Measurements from ENCODE around the gene KRT86. TPM values are rescaled to one million over a fixed set of nuclear protein-coding genes. Genes with fewer than 3 reads are reported as not detected.

KRT86 gene
- total and polyA plus RNA-seq, 2 donors (not counting 1 experiment from before 2014, with no cell fraction given), result not detected

DNA sequence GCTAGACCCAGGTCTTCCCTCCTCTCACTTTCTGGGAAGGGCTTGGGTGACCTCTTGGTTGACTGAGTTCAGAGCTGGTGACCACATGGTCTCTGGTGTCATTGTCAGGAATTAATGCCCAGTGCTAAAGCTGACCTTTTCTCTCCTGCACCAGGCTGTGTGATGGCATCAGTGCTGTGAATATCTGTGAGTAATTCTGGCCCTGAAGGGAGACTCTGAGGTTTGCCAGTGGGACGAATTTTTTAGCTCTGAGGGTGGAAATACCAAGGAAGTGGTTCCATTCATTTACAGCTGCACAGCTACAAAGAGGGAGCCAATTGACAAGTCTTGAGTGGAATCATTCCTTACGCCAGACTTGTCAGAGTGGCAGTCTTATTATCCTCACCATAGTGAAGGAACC is 6.2 kb upstream of the KRT86 start:
- no peaks in the 10 kb centered on the region for H3K4me1 Mint-ChIP-seq
- intact Hi-C loops (cut with micrococcal nuclease), result no loop called here
- no peak overlapping the region for H3K9ac ChIP-seq (ENCODE audit: low read length)
- H3K27ac ChIP-seq (ENCODE audit: low read length in 2 of 2), result no peak overlapping the region
- no peak overlapping the region for H3K4me3 ChIP-seq (ENCODE audit: control extremely low read depth in 1 of 5, extremely low read depth in 1 of 5, insufficient read depth in 1 of 5, low read depth in 2 of 5, low read length in 4 of 5)
- H3K27me3 ChIP-seq (replicated peaks in 1 of 4; ENCODE audit: control extremely low read depth in 1 of 4, control insufficient read depth in 3 of 4, insufficient read depth in 4 of 4, low read length in 3 of 4), result peaks cover 0 to 6% (median under 1%) of the 10 kb centered on the region in 4 experiments
- ChIA-PET CTCF (interaction anchor here (1.1 kb wide), 1 partner anchor 12 kb away, joined by 3 read pairs; no protein-coding TSS in a partner anchor), POLR2A (no interaction called here)
- H3K9me3 Mint-ChIP-seq (ENCODE audit: insufficient read depth), result no peaks in the 10 kb centered on the region
- DNase-seq (no peak), ATAC-seq (ENCODE audit: low read depth) (no peak)
- no peaks in the 10 kb centered on the region for H4K20me1 ChIP-seq (ENCODE audit: control insufficient read depth, insufficient read depth, low read length, poor library complexity, severe bottlenecking)
- no peak overlapping the region for H3K4me3 Mint-ChIP-seq
- TF ChIP-seq EZH2 (IDR thresholded peaks at IDR 0.05; ENCODE audit: borderline replicate concordance, insufficient read depth, low read depth, low read length, poor library complexity, severe bottlenecking), result no peak
- TF ChIP-seq, protein P1, sequence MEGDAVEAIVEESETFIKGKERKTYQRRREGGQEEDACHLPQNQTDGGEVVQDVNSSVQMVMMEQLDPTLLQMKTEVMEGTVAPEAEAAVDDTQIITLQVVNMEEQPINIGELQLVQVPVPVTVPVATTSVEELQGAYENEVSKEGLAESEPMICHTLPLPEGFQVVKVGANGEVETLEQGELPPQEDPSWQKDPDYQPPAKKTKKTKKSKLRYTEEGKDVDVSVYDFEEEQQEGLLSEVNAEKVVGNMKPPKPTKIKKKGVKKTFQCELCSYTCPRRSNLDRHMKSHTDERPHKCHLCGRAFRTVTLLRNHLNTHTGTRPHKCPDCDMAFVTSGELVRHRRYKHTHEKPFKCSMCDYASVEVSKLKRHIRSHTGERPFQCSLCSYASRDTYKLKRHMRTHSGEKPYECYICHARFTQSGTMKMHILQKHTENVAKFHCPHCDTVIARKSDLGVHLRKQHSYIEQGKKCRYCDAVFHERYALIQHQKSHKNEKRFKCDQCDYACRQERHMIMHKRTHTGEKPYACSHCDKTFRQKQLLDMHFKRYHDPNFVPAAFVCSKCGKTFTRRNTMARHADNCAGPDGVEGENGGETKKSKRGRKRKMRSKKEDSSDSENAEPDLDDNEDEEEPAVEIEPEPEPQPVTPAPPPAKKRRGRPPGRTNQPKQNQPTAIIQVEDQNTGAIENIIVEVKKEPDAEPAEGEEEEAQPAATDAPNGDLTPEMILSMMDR (IDR thresholded peaks at IDR 0.05), result no peak
- H3K4me2 ChIP-seq (replicated peaks; ENCODE audit: low read depth, low read length, poor library complexity, severe bottlenecking), result no peak overlapping the region
- no peak overlapping the region for H3K27ac Mint-ChIP-seq
- WGBS (ENCODE audit: insufficient coverage), result 80% methylated on average over 1 of the region's 2 CpGs
- H3K79me2 ChIP-seq (ENCODE audit: control insufficient read depth, insufficient read depth, low read length), result no peaks in the 10 kb centered on the region
- H3K36me3 ChIP-seq (replicated peaks in 1 of 2; ENCODE audit: control extremely low read depth in 1 of 2, control insufficient read depth in 1 of 2, extremely low read depth in 1 of 2, insufficient read depth in 2 of 2, low read length in 1 of 2), result no peaks in the 10 kb centered on the region
- no peaks in the 10 kb centered on the region for H3K4me1 ChIP-seq (ENCODE audit: control insufficient read depth in 2 of 2, insufficient read depth in 2 of 2, low read length in 2 of 2)
- H2AFZ ChIP-seq (ENCODE audit: insufficient read depth, low read depth, low read length, poor library complexity, severe bottlenecking), result no peak overlapping the region
- peaks cover 17% of the 10 kb centered on the region for H3K27me3 Mint-ChIP-seq
- peaks cover 0 to 9% (median 0%) of the 10 kb centered on the region in 3 donors for H3K9me3 ChIP-seq (ENCODE audit: control extremely low read depth in 1 of 3, control insufficient read depth in 2 of 3, insufficient read depth in 1 of 3, low read length in 2 of 3)

DNA sequence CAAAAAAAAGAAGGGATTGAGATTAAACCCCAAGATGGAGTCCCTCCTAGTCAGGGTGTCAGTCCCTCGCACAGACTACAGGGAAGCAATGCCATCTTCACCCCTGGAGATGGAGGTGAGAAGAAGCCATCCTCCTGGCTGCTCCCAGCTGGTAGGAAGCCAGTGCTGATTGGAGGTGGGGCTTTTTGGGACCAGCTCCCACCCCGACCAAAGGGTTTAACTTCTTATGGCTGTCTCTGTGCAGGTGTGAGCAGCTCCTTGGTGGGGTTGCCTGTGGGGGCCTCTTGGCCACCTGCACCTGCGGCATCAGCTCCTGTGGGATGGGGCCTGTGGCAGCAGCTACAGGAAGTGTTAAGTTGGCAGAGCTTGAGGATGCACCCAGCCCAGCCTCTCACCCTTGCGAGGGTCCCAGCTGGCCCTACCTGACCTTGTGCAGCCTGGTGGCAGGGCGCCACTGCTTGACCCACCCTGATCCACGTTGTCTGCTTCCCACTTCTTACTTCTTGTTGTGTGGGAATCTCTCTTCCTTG is 3.8 kb upstream of the KRT86 start:
- ATAC-seq (ENCODE audit: low read depth), result no peak
- H3K79me2 ChIP-seq (ENCODE audit: control insufficient read depth, insufficient read depth, low read length), result no peaks in the 10 kb centered on the region
- intact Hi-C loops (cut with micrococcal nuclease), result no loop called here
- H3K4me1 ChIP-seq (ENCODE audit: control insufficient read depth in 2 of 2, insufficient read depth in 2 of 2, low read length in 2 of 2), result no peaks in the 10 kb centered on the region
- H3K27ac ChIP-seq (ENCODE audit: low read length in 2 of 2), result no peak overlapping the region
- 83% methylated on average over 6 of the region's 6 CpGs for WGBS (ENCODE audit: insufficient coverage)
- no peak overlapping the region for H3K4me3 ChIP-seq (ENCODE audit: control extremely low read depth in 1 of 5, extremely low read depth in 1 of 5, insufficient read depth in 1 of 5, low read depth in 2 of 5, low read length in 4 of 5)
- H4K20me1 ChIP-seq (ENCODE audit: control insufficient read depth, insufficient read depth, low read length, poor library complexity, severe bottlenecking), result no peaks in the 10 kb centered on the region
- H3K27ac Mint-ChIP-seq, result no peak overlapping the region
- H3K4me1 Mint-ChIP-seq, result no peaks in the 10 kb centered on the region
- H3K27me3 Mint-ChIP-seq, result peaks cover 23% of the 10 kb centered on the region
- DNase-seq, result no peak
- H3K4me3 Mint-ChIP-seq, result no peak overlapping the region
- no peak overlapping the region for H2AFZ ChIP-seq (ENCODE audit: insufficient read depth, low read depth, low read length, poor library complexity, severe bottlenecking)
- peaks cover 0 to 4% (median 0%) of the 10 kb centered on the region in 3 donors for H3K9me3 ChIP-seq (ENCODE audit: control extremely low read depth in 1 of 3, control insufficient read depth in 2 of 3, insufficient read depth in 1 of 3, low read length in 2 of 3)
- H3K27me3 ChIP-seq (replicated peaks in 1 of 4; ENCODE audit: control extremely low read depth in 1 of 4, control insufficient read depth in 3 of 4, insufficient read depth in 4 of 4, low read length in 3 of 4), result peaks cover 0 to 6% (median 3%) of the 10 kb centered on the region in 4 experiments
- no peaks in the 10 kb centered on the region for H3K36me3 ChIP-seq (replicated peaks in 1 of 2; ENCODE audit: control extremely low read depth in 1 of 2, control insufficient read depth in 1 of 2, extremely low read depth in 1 of 2, insufficient read depth in 2 of 2, low read length in 1 of 2)
- H3K9me3 Mint-ChIP-seq (ENCODE audit: insufficient read depth), result no peaks in the 10 kb centered on the region
- CTCF ChIA-PET, result interaction anchor here (1.3 to 1.4 kb wide), 2 partner anchors 8 to 10 kb away, joined by 3 read pairs; no protein-coding TSS in a partner anchor
- POLR2A ChIA-PET, result no interaction called here
- H3K9ac ChIP-seq (ENCODE audit: low read length), result no peak overlapping the region
- H3K4me2 ChIP-seq (replicated peaks; ENCODE audit: low read depth, low read length, poor library complexity, severe bottlenecking), result no peak overlapping the region
- no peak for TF ChIP-seq EZH2 (IDR thresholded peaks at IDR 0.05; ENCODE audit: borderline replicate concordance, insufficient read depth, low read depth, low read length, poor library complexity, severe bottlenecking)
- TF ChIP-seq, protein P1 (IDR thresholded peaks at IDR 0.05), result no peak
